ENCODE data around the gene ORC3. TPM values are rescaled to one million over a fixed set of nuclear protein-coding genes. Genes with fewer than 3 reads are reported as not detected.

The ORC3 gene
- total RNA-seq, 1 experiment from 2014 or later: 52.9 TPM

DNA sequence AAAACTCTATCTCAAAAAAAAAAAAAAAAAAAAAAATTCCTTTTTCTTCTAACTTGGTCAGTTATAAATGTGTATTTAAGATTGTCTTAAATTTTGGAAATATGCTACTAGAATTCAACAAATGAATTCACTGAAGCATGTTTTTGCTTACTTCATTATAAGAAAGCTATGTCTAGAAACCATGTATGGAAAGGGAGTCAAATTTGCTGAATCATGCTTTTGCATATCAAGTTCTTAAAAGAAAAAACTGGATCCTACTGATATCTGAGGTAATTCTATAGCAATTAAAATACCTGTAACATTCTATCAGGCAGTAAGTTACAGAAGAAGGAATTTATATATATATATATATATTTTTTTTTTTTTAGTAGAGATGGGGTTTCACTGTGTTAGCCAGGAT is 84.4 kb downstream of the ORC3 start:
- no peak overlapping the region for H2BK12ac ChIP-seq (ENCODE audit: insufficient read length, low read depth, low read length)
- no peak overlapping the region for H3T11ph ChIP-seq (ENCODE audit: low read length)
- no peak overlapping the region for H3K4me3 Mint-ChIP-seq
- no peak overlapping the region for H3K27ac Mint-ChIP-seq
- H3K9me3 ChIP-seq (ENCODE audit: control insufficient read depth, low read depth, low read length): no peaks in the 10 kb centered on the region
- H3K9ac ChIP-seq (ENCODE audit: extremely low read depth, insufficient read length, low read length): no peak overlapping the region
- H2AFZ ChIP-seq (ENCODE audit: low read length): no peak overlapping the region
- no peak overlapping the region for H2BK5ac ChIP-seq (ENCODE audit: insufficient read length, low read length)
- TF ChIP-seq, protein P1, sequence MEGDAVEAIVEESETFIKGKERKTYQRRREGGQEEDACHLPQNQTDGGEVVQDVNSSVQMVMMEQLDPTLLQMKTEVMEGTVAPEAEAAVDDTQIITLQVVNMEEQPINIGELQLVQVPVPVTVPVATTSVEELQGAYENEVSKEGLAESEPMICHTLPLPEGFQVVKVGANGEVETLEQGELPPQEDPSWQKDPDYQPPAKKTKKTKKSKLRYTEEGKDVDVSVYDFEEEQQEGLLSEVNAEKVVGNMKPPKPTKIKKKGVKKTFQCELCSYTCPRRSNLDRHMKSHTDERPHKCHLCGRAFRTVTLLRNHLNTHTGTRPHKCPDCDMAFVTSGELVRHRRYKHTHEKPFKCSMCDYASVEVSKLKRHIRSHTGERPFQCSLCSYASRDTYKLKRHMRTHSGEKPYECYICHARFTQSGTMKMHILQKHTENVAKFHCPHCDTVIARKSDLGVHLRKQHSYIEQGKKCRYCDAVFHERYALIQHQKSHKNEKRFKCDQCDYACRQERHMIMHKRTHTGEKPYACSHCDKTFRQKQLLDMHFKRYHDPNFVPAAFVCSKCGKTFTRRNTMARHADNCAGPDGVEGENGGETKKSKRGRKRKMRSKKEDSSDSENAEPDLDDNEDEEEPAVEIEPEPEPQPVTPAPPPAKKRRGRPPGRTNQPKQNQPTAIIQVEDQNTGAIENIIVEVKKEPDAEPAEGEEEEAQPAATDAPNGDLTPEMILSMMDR (conservative IDR thresholded peaks at IDR 0.05): no peak
- H2BK120ac ChIP-seq (ENCODE audit: low read depth, low read length, poor library complexity, severe bottlenecking): no peak overlapping the region
- H3K4ac ChIP-seq (ENCODE audit: low read depth, low read length): no peak overlapping the region
- H4K91ac ChIP-seq (ENCODE audit: insufficient read length, low read depth, low read length): no peak overlapping the region
- H3K79me1 ChIP-seq (ENCODE audit: insufficient read depth, low read depth, low read length, poor library complexity, severe bottlenecking): peaks cover 3% of the 10 kb centered on the region
- no peaks in the 10 kb centered on the region for H3K27me3 ChIP-seq (ENCODE audit: insufficient read depth, low read length)
- no peak overlapping the region for H3K56ac ChIP-seq (ENCODE audit: insufficient read length, low read depth, low read length)
- H4K20me1 ChIP-seq (ENCODE audit: control insufficient read depth, insufficient read depth, insufficient read length): no peaks in the 10 kb centered on the region
- no peaks in the 10 kb centered on the region; the same call in 1 of the 2 replicates for H3K79me2 ChIP-seq (ENCODE audit: insufficient read depth, low read length)
- no peak for DNase-seq
- peaks cover 13 to 19% of the 10 kb centered on the region in 2 experiments for H3K4me1 Mint-ChIP-seq
- H3K4me2 ChIP-seq (ENCODE audit: insufficient read depth, insufficient read length, low read length): no peak overlapping the region
- no peaks in the 10 kb centered on the region for H3K4me1 ChIP-seq (ENCODE audit: insufficient read depth, low read length)
- no peak overlapping the region for H4K5ac ChIP-seq (ENCODE audit: insufficient read length, low read depth, low read length)
- H2BK15ac ChIP-seq (ENCODE audit: low read depth, low read length): no peak overlapping the region
- no peak overlapping the region for H3K14ac ChIP-seq (ENCODE audit: insufficient read depth, low read length)
- no peak overlapping the region for H2BK20ac ChIP-seq (ENCODE audit: low read depth, low read length, poor library complexity, severe bottlenecking)
- H3K23me2 ChIP-seq (ENCODE audit: insufficient read length, low read depth, low read length, poor library complexity, severe bottlenecking): no peaks in the 10 kb centered on the region
- H4K8ac ChIP-seq (replicated peaks; ENCODE audit: insufficient read length, low read depth, low read length): no peak overlapping the region
- no peak overlapping the region for H3K27ac ChIP-seq (ENCODE audit: insufficient read length, low read depth, low read length)
- H2AK5ac ChIP-seq (ENCODE audit: insufficient read length, low read length): no peak overlapping the region
- no peak overlapping the region for H3K23ac ChIP-seq (ENCODE audit: insufficient read length, low read depth, low read length)
- H3K27me3 Mint-ChIP-seq (ENCODE audit: low read depth): no peaks in the 10 kb centered on the region
- no peaks in the 10 kb centered on the region for H3K9me3 Mint-ChIP-seq
- H3K18ac ChIP-seq (ENCODE audit: insufficient read length, low read depth, low read length): no peak overlapping the region
- peaks cover 32 to 68% (median 44%) of the 10 kb centered on the region in 3 experiments for H3K36me3 Mint-ChIP-seq (ENCODE audit: insufficient read depth in 1 of 3, low read depth in 3 of 3)
